HepG2 (cell line): ENCODE data around the gene BCL2L1. TPM values are rescaled to one million over a fixed set of nuclear protein-coding genes. Genes with fewer than 3 reads are reported as not detected.

Experiments used
- CBX1 ChIP-seq: IDR thresholded peaks from one replicate; pipeline ENCODE4 v1.6.1; 2016; ENCODE audit warnings: antibody characterized with exemption, low read depth
- FOXK2 ChIP-seq: fragments of 450-650 bp; IDR thresholded peaks from 2 replicates; pipeline ENCODE4 v1.6.1; 2016
- MED1 ChIP-seq: sonication (generic); formaldehyde crosslinking; IDR thresholded peaks from 2 replicates; pipeline ENCODE4 v1.4.0; 2020; ENCODE audit warnings: missing genetic modification reagents
- NONO ChIP-seq, 2 experiments: fragments of 450-650 bp in 1 of 2; sonication (generic) in 1 of 2; formaldehyde crosslinking in 1 of 2; IDR thresholded peaks in 1 of 2; conservative IDR thresholded peaks in 1 of 2; 2 replicates each; pipeline versions ENCODE4 v1.6.1 to v1.8.0; 2017 to 2022; ENCODE audit warnings: mild to moderate bottlenecking in 1 of 2, missing genetic modification reagents in 1 of 2, moderate library complexity in 1 of 2
- NPAS2 ChIP-seq: sonication (generic); formaldehyde crosslinking; IDR thresholded peaks from 2 replicates; pipeline ENCODE4 v1.8.0; 2022; ENCODE audit warnings: mild to moderate bottlenecking, missing genetic modification reagents, borderline replicate concordance
- NR2C2 ChIP-seq: sonication (generic); formaldehyde crosslinking; IDR thresholded peaks from 2 replicates; pipeline ENCODE4 v1.4.0; 2020; ENCODE audit warnings: missing genetic modification reagents, mild to moderate bottlenecking, moderate library complexity, borderline replicate concordance
- RORA ChIP-seq: sonication (generic); formaldehyde crosslinking; IDR thresholded peaks from 2 replicates; pipeline ENCODE4 v1.5.0; 2020; ENCODE audit warnings: mild to moderate bottlenecking, missing genetic modification reagents, moderate library complexity
- RXRB ChIP-seq: IDR thresholded peaks from 2 replicates; pipeline ENCODE4 v1.6.1; 2016; ENCODE audit warnings: borderline replicate concordance, missing genetic modification reagents, missing compliant biosample characterization
- TARDBP ChIP-seq: sonication (generic); formaldehyde crosslinking; IDR thresholded peaks from 2 replicates; pipeline ENCODE4 v1.8.0; 2022; ENCODE audit warnings: mild to moderate bottlenecking, missing genetic modification reagents
- ZNF329 ChIP-seq: sonication (generic); formaldehyde crosslinking; IDR thresholded peaks from 2 replicates; pipeline ENCODE4 v1.9.0; 2021; ENCODE audit warnings: low read depth, mild to moderate bottlenecking, missing genetic modification reagents
- ZNF644 ChIP-seq: IDR thresholded peaks from 2 replicates; pipeline ENCODE4 v1.6.1; 2016; ENCODE audit warnings: low read depth
- ZNF788 ChIP-seq: sonication (generic); formaldehyde crosslinking; IDR thresholded peaks from 2 replicates; pipeline ENCODE4 v1.5.0; 2020; ENCODE audit warnings: mild to moderate bottlenecking, missing genetic modification reagents, borderline replicate concordance
- polyA plus RNA-seq, 8 experiments: library from polyadenylated mRNA; depleted of rRNA in 3 of 8; stranded (reverse) in 7 of 8; unstranded in 1 of 8; fragments of >200 nt; fragmentation: Illumina TruSeq in 4 of 8; extraction: Trizol in 4 of 8; gene quantifications; 2 replicates each; pipeline versions ENCODE4 v1.2.1 to v1.2.3, GENCODE V29; 2011 to 2016; ENCODE audit warnings: low read depth in 4 of 8, missing spikeins in 1 of 8, mixed read lengths in 1 of 8; ENCODE audit not compliant: insufficient read depth in 1 of 8
- total RNA-seq, 5 experiments: library from RNA; depleted of rRNA; stranded (reverse); fragments of >200 nt; fragmentation: Illumina TruSeq; extraction: Trizol; gene quantifications; 2 replicates each; pipeline ENCODE4 v1.2.3, GENCODE V29; 2016; ENCODE audit warnings: low read depth in 1 of 5
- TF ChIP-seq, protein P1 (sequence below): sonication (generic); formaldehyde crosslinking; IDR thresholded peaks from 2 replicates; pipeline ENCODE4 v1.4.0; 2020; ENCODE audit warnings: missing genetic modification reagents, borderline replicate concordance
- TF ChIP-seq, protein P2 (sequence below): IDR thresholded peaks from 2 replicates; pipeline ENCODE4 v1.6.1; 2016; ENCODE audit warnings: missing biosample characterization, missing genetic modification reagents, low read depth
- TF ChIP-seq, protein P3 (sequence below): sonication (generic); formaldehyde crosslinking; conservative IDR thresholded peaks from 2 replicates; pipeline ENCODE4 v1.8.0; 2022; ENCODE audit warnings: mild to moderate bottlenecking, moderate library complexity, missing genetic modification reagents
- TF ChIP-seq, protein P4 (sequence below): sonication (generic); formaldehyde crosslinking; IDR thresholded peaks from 2 replicates; pipeline ENCODE4 v1.5.1; 2020; ENCODE audit warnings: missing genetic modification reagents, mild to moderate bottlenecking, borderline replicate concordance

BCL2L1 gene
- total and polyA plus RNA-seq, 2 of the 13 experiments (the other 11 are each of a cell fraction or from before 2014, with no cell fraction given) = 164 to 258 TPM

DNA sequence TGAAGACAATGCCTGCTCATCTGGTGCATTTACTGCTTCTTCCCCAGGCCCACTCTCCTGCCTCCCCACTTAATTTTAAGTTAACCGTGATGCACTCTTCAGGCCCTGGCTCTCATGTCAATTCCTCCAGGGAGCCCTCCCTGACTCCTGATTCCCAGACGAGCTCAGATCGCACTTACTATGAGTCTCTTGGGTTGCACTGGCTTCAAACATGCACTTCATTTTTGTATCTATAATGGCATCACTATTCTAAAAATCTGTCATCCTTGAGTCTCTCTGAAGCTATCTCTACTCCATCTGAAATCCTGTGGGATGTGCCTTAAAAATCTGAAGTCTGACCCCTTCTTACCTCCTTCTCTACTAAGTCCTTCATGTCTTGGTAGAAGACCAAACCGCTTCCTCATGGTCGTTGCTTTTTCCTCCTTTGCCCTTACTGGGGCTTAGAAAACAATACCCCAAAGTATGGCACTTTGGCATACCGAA lies 60.3 kb downstream of the BCL2L1 start (continued):
- TF ChIP-seq, protein P1, sequence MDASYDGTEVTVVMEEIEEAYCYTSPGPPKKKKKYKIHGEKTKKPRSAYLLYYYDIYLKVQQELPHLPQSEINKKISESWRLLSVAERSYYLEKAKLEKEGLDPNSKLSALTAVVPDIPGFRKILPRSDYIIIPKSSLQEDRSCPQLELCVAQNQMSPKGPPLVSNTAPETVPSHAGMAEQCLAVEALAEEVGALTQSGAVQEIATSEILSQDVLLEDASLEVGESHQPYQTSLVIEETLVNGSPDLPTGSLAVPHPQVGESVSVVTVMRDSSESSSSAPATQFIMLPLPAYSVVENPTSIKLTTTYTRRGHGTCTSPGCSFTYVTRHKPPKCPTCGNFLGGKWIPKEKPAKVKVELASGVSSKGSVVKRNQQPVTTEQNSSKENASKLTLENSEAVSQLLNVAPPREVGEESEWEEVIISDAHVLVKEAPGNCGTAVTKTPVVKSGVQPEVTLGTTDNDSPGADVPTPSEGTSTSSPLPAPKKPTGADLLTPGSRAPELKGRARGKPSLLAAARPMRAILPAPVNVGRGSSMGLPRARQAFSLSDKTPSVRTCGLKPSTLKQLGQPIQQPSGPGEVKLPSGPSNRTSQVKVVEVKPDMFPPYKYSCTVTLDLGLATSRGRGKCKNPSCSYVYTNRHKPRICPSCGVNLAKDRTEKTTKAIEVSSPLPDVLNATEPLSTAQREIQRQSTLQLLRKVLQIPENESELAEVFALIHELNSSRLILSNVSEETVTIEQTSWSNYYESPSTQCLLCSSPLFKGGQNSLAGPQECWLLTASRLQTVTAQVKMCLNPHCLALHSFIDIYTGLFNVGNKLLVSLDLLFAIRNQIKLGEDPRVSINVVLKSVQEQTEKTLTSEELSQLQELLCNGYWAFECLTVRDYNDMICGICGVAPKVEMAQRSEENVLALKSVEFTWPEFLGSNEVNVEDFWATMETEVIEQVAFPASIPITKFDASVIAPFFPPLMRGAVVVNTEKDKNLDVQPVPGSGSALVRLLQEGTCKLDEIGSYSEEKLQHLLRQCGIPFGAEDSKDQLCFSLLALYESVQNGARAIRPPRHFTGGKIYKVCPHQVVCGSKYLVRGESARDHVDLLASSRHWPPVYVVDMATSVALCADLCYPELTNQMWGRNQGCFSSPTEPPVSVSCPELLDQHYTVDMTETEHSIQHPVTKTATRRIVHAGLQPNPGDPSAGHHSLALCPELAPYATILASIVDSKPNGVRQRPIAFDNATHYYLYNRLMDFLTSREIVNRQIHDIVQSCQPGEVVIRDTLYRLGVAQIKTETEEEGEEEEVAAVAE (CRISPR knock-in tag) = no peak
- TF ChIP-seq MED1 (CRISPR knock-in tag) = peak; percentile 53
- TF ChIP-seq FOXK2 = no peak
- TF ChIP-seq NR2C2 (CRISPR knock-in tag) = no peak
- TF ChIP-seq, protein P2, sequence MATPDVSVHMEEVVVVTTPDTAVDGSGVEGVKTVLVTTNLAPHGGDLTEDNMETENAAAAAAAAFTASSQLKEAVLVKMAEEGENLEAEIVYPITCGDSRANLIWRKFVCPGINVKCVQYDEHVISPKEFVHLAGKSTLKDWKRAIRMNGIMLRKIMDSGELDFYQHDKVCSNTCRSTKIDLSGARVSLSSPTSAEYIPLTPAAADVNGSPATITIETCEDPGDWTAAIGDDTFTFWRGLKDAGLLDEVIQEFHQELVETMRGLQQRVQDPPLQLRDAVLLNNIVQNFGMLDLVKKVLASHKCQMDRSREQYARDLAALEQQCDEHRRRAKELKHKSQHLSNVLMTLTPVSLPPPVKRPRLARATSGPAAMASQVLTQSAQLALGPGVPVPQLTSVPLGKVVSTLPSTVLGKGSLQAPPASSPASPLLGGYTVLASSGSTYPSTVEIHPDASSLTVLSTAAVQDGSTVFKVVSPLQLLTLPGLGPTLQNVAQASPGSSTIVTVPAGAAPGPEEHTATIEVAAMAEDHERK (CRISPR knock-in tag) = no peak
- TF ChIP-seq ZNF644 (CRISPR knock-in tag) = no peak
- TF ChIP-seq NPAS2 (CRISPR knock-in tag) = no peak
- TF ChIP-seq, protein P3, sequence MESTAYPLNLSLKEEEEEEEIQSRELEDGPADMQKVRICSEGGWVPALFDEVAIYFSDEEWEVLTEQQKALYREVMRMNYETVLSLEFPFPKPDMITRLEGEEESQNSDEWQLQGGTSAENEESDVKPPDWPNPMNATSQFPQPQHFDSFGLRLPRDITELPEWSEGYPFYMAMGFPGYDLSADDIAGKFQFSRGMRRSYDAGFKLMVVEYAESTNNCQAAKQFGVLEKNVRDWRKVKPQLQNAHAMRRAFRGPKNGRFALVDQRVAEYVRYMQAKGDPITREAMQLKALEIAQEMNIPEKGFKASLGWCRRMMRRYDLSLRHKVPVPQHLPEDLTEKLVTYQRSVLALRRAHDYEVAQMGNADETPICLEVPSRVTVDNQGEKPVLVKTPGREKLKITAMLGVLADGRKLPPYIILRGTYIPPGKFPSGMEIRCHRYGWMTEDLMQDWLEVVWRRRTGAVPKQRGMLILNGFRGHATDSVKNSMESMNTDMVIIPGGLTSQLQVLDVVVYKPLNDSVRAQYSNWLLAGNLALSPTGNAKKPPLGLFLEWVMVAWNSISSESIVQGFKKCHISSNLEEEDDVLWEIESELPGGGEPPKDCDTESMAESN (CRISPR knock-in tag) = 0 out of 2 replicates have a peak, but pooled peaks have one; percentile 23
- no peak for TF ChIP-seq NONO (IDR thresholded peaks at IDR 0.05)
- no peak for TF ChIP-seq NONO (CRISPR knock-in tag; conservative IDR thresholded peaks at IDR 0.05)
- TF ChIP-seq CBX1 = no peak
- peak; percentile 19; the same call in 1 of the 2 replicates for TF ChIP-seq TARDBP (CRISPR knock-in tag)
- TF ChIP-seq ZNF788 (CRISPR knock-in tag) = no peak
- TF ChIP-seq, protein P4, sequence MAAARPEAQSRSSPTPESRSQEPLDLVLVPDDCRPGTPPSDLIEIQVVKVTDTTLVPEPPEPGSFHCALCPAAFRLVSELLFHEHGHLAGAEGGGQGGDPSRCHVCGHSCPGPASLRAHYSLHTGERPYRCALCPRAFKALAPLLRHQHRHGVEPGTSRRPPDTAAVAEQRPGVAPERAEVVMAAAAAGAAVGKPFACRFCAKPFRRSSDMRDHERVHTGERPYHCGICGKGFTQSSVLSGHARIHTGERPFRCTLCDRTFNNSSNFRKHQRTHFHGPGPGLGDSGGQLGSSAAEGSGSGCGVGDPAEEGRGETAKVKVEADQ = 0 out of 2 replicates have a peak, but pooled peaks have one; percentile 46
- TF ChIP-seq RXRB (CRISPR knock-in tag) = 0 out of 2 replicates have a peak, but pooled peaks have one; percentile 0
- TF ChIP-seq ZNF329 (CRISPR knock-in tag) = no peak
- TF ChIP-seq RORA (CRISPR knock-in tag) = no peak
